OCI-LY1 (cell line): ENCODE results near the gene PPP1R12B.
"Not testable (repeated sequence)": the region's sequence is repeated elsewhere in the genome, so short reads cannot be mapped to it uniquely, and the experiment has no call there.

Source experiments
- EZH2 ChIP-seq: fragments of 200-600 bp; sonication (generic), shearing (Covaris generic); IDR thresholded peaks from 2 replicates; pipeline ENCODE4 v1.8.0; 2017; ENCODE audit warnings: borderline replicate concordance, mixed run types, mild to moderate bottlenecking, antibody characterized with exemption, low read length, moderate library complexity, mixed read lengths
- TF ChIP-seq, protein P1 (sequence below): fragments of 200-600 bp; sonication (generic), shearing (Covaris generic); IDR thresholded peaks from 2 replicates; pipeline ENCODE4 v1.5.1; 2017; ENCODE audit warnings: mild to moderate bottlenecking, antibody characterized with exemption, low read length, moderate library complexity, mixed read lengths

- not testable (repeated sequence) for TF ChIP-seq EZH2
- TF ChIP-seq, protein P1, sequence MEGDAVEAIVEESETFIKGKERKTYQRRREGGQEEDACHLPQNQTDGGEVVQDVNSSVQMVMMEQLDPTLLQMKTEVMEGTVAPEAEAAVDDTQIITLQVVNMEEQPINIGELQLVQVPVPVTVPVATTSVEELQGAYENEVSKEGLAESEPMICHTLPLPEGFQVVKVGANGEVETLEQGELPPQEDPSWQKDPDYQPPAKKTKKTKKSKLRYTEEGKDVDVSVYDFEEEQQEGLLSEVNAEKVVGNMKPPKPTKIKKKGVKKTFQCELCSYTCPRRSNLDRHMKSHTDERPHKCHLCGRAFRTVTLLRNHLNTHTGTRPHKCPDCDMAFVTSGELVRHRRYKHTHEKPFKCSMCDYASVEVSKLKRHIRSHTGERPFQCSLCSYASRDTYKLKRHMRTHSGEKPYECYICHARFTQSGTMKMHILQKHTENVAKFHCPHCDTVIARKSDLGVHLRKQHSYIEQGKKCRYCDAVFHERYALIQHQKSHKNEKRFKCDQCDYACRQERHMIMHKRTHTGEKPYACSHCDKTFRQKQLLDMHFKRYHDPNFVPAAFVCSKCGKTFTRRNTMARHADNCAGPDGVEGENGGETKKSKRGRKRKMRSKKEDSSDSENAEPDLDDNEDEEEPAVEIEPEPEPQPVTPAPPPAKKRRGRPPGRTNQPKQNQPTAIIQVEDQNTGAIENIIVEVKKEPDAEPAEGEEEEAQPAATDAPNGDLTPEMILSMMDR = not testable (repeated sequence)
These were observed 171.8 kb downstream of the PPP1R12B start for GRCh38 chr1:202520129-202520856.
